GM18505 (cell line): ENCODE data around the gene CACNA1S.

Experiments used
- ATAC-seq: cut with Tn5 transposase; IDR thresholded peaks from one replicate; pipeline ENCODE4 v1.9.1; 2021; ENCODE audit not compliant: unreplicated experiment
- POLR2A ChIP-seq: IDR thresholded peaks from 4 replicates; pipeline ENCODE4 v1.6.1; 2011; ENCODE audit warnings: borderline replicate concordance; ENCODE audit not compliant: insufficient read depth, insufficient read length; ENCODE audit errors: extremely low read depth

Gene CACNA1S

GRCh38 chr1:201144701-201145100 lies 32.5 kb upstream of the CACNA1S start:
- TF ChIP-seq POLR2A = no peak
- no peak for ATAC-seq

- no peak for TF ChIP-seq POLR2A
Measured at GRCh38 chr1:201143726-201144635, 31.8 kb upstream of the CACNA1S start.

GRCh38 chr1:201142849-201143725 lies 30.9 kb upstream of the CACNA1S start:
- ATAC-seq = no peak
- TF ChIP-seq POLR2A = no peak

More at GRCh38 chr1:201143726-201144635, 31.8 kb upstream of the CACNA1S start:
- ATAC-seq = no peak

DNA sequence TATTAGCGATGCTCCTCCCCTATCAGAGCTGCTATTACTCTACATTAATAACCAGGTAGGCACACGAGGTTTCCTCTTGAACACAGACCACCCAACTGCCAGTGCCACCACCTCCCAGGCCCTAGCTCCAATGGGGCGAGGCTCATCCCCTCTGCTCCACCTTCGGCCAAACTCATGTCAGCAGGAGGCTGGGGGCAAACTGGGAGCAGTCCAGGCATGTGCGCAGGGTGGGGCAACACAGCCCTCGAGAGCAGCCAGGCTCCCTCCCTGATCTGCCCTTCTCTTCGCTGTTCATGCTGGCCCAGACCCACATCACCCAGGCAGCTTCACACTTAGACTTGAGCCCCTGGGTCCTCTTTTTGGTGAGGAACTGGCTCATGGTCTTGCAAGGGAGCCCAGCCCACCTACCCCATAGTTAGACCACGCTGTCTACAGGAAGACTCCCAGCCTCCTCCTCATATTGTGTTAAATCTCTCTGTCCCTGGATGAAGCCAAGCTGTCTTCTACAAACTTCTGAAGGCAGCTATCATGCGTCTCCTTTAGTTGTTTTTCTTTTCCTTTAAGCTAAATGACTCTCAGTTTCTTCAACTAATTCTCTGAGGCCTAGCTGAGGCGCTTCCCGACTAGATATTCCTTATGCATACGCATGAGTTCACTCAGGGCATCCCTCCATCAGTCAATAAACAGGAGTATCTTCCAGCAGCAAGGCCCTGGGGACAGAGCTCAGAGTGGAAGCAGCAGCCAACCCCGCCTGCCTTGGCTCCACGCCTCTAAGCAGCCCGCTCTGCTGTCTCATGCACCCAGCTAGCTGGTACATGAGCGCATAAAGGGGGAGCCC lies 30.0 kb upstream of the CACNA1S start:
- no peak for ATAC-seq

GRCh38 chr1:201141418-201141817 lies 29.2 kb upstream of the CACNA1S start:
- no peak for TF ChIP-seq POLR2A
- no peak for ATAC-seq

More for the DNA sequence above, 30.0 kb upstream of the CACNA1S start:
- no peak for TF ChIP-seq POLR2A

GRCh38 chr1:201140941-201141260 lies 28.7 kb upstream of the CACNA1S start:
- ATAC-seq = no peak
- no peak for TF ChIP-seq POLR2A

- no peak for TF ChIP-seq POLR2A
- no peak for ATAC-seq
Measured at GRCh38 chr1:201140235-201140940, 28.2 kb upstream of the CACNA1S start.

GRCh38 chr1:201139756-201140155 lies 27.5 kb upstream of the CACNA1S start:
- ATAC-seq = no peak

DNA sequence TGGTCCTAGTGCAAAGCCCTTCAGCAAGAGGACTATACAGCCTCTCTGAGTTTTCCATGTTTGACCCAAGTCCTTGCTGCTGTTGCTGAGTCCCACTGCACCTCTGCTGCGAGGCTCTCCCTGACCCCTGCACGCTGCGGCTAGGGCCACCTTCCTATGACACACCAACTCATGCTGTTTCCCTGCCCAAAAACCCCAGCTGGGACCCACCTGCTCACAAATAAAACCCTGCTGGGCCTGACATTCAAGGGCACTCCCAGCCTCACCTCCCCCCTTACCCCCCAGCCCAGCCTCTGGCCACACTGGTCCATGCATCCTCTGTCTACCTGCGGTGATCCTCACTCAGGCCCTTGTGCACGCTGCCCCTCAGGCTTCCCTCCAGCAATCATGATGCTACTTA lies 27.1 kb upstream of the CACNA1S start:
- no peak for ATAC-seq
- TF ChIP-seq POLR2A = no peak

More at GRCh38 chr1:201139756-201140155, 27.5 kb upstream of the CACNA1S start:
- TF ChIP-seq POLR2A = no peak

DNA sequence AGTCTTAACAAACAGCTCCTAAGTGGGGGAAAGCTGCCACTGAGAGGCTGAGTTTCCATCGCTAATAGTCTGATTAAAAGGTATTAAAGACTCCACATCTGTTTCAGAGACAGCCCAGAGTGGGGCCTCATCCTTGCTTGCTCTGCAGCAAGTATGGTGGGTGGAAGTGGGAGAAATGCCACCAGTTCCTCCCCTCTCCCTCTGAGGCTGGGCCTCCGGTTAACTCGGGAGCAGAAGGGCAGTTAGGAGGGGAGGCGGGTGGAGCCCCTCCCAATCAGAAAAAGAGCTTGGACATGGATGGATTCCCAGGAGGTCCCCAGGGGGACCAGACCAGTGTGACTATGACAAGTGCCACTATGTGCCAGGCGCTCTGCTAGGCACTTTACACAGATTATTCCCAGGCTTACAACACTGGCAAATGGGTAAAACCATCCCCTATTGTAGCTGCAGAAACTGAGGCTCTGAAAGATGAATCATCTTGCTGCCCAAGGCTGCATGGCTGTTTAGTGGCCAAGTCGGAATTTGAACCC lies 26.1 kb upstream of the CACNA1S start:
- no peak for TF ChIP-seq POLR2A
- no peak for ATAC-seq

DNA sequence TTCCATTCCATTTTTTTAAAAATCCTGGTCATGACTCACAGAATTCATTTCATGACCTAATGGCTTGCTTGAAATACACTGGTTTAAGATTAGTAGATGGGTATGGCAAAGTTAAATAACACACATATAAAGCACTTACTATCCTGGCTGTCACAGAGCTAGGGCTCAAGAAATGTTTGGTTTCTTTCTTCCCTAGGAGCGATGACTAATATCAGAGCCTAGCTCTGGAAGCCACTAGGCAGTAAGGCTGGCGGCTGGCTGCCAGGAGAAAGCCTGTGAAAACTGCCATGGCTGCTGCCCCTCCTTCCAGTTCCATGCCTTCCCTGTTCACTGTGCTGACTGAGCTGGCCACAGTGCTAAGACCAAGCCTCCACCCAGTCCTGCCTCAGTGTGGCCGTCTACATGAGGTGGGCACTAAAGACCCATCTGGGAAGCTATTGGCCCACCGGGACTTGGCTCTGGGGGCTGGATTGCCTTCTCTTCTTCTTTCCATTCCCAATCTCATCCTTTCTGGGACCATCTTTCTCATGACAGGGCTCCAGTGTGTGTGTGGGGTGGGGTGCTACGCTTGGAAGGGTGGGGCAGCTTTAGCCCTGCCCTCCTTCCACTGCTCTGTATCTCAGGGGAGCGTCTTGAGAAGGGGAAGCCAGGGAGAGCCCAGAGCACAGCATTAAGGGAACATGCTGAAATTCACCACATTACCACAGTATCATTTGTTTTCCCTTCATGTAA lies 25.5 kb upstream of the CACNA1S start:
- TF ChIP-seq POLR2A = no peak

More for the DNA sequence above, 25.5 kb upstream of the CACNA1S start:
- ATAC-seq = no peak
